Activated naive CD4-positive, alpha-beta T cell treated with anti-CD3 and anti-CD28 coated beads for 36 hours (primary cell): ENCODE results near the gene SFXN5. TPM values are rescaled to one million over a fixed set of nuclear protein-coding genes. Genes with fewer than 3 reads are reported as not detected.

Experiments
- CTCF ChIA-PET: fragments of 350-600 bp; sonication (Branson Sonifier 250); formaldehyde crosslinking; loops from one replicate; lab custom pipeline; 2021; ENCODE audit warnings: antibody characterized with exemption; lab: Charles Lee
- DNase-seq: peaks from one replicate; pipeline ENCODE4 v3.0.0-alpha.2; 2020
- H3K27ac Mint-ChIP-seq: one replicate; pipeline ENCODE4 v1.8.0; 2021; ENCODE audit warnings: mild to moderate bottlenecking, mixed read lengths
- H3K27me3 Mint-ChIP-seq: one replicate; pipeline ENCODE4 v1.8.0; 2021; ENCODE audit warnings: low read depth, mixed read lengths
- H3K36me3 Mint-ChIP-seq: one replicate; pipeline ENCODE4 v1.8.0; 2021; ENCODE audit warnings: low read depth, mixed read lengths
- H3K4me1 Mint-ChIP-seq: one replicate; pipeline ENCODE4 v1.8.0; 2021; ENCODE audit warnings: low read depth, mixed read lengths
- H3K4me3 Mint-ChIP-seq: one replicate; pipeline ENCODE4 v1.8.0; 2021; ENCODE audit warnings: mild to moderate bottlenecking, moderate library complexity, mixed read lengths
- H3K9me3 Mint-ChIP-seq: one replicate; pipeline ENCODE4 v1.8.0; 2021; ENCODE audit warnings: mixed read lengths
- intact Hi-C: fragments of 100-400 bp; cut with micrococcal nuclease; formaldehyde crosslinking; loops from one replicate; pipeline ENCODE4 v1.15.1; 2023
- total RNA-seq, 2 experiments: library from RNA; stranded (reverse); gene quantifications; one replicate each; pipeline ENCODE4 v1.2.3, GENCODE V29; 2021

Gene SFXN5
- total RNA-seq, 2 experiments from 2014 or later, result 5.3 to 6.8 TPM

DNA sequence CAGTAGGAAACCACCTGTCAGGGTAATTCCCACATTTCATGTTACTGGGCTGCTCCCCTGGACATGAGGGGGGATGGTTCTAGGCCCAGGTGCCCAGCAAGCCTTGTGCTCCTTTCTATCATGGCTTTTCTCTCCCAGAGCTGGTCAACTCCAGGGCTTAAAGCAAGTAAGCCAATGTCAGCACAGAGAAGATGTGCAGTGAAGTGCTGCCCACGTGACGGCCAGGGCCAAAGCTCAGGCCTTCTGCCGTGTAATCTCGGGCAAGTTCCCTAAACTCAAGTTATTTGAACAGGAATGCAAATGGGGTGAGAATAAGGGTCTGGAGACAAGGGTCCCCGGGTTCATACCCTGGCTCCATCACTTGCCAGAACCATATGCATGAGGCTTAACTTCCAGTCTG is 16.5 kb downstream of the SFXN5 start:
- DNase-seq, result no peak
- no peaks in the 10 kb centered on the region for H3K4me1 Mint-ChIP-seq
- peaks cover 8% of the 10 kb centered on the region for H3K9me3 Mint-ChIP-seq
- peaks cover 14% of the 10 kb centered on the region for H3K36me3 Mint-ChIP-seq
- CTCF ChIA-PET, result interaction anchor here (0.7 kb wide), 1 partner anchor 122 kb away, joined by 3 read pairs; no protein-coding TSS in a partner anchor
- no peak overlapping the region for H3K4me3 Mint-ChIP-seq
- no peak overlapping the region for H3K27ac Mint-ChIP-seq
- no peaks in the 10 kb centered on the region for H3K27me3 Mint-ChIP-seq
- intact Hi-C loops, result no loop called here

DNA sequence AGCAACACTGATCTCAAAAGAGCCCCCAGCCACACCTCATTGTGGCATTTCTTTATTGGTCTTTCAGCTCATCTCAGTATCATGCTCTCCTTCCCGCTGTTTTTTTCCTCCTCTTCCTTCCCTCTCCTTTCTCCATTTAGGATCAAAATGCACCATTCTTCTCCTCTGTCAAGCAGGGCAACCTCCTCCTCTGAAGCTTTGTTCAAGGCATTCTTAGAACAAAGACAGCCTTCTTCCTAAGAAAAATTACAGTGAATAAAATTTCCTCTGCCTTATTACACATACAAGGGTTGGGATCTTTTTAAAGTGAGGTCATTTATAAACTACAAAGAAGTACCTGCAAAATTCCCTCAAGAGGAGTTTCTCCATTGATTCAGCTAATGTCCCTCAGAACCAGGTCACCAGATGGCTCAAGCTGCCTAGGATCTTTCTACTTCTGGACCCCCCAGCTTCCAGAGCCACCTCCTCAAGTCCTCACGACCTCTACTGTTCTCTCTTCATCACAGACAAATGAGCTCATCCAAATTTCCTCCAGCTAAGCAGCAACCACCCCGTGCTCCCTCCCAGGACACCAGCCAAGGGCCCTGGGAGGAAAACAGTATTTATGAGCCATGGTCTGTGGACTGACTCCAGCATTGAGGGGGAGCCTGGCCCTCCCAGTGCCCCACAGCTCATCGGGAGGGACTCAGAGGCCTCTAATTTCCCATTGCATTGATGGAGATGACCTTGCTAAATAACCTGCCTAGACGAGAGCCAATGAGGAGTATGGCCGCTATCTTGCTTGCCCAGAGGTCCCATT is 18.0 kb downstream of the SFXN5 start:
- Mint-ChIP-seq H3K27ac (no peak overlapping the region), H3K4me3 (no peak overlapping the region), H3K27me3 (no peaks in the 10 kb centered on the region), H3K36me3 (peaks cover 14% of the 10 kb centered on the region), H3K4me1 (no peaks in the 10 kb centered on the region), H3K9me3 (peaks cover 8% of the 10 kb centered on the region)
- intact Hi-C loops, result no loop called here
- no peak for DNase-seq
- CTCF ChIA-PET, result interaction anchor here (0.5 to 0.6 kb wide), 2 partner anchors 167 to 1460 kb away, joined by 3 to 4 read pairs; no protein-coding TSS in a partner anchor

DNA sequence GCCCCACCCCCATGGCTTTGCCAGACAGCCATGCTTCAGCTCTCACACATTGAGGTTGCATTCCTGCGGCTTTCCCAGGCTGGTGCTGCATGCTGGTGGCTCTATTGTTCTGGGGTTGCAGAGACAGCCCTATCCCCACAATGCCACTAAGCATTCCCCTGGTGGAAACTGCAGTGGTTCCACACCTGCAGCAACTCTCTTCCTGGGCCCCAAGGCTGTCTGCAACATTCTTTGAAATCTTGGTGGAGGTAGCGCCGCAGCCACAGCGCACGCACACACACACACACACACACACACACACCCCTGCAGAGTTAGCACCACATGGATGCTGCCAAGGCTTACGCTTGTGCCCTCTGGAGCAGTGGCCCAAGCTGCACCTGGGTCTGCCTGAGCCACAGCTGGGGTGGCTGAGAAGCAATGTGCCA is 21.4 kb downstream of the SFXN5 start:
- no peak overlapping the region for H3K27ac Mint-ChIP-seq
- CTCF ChIA-PET, result no interaction called here
- H3K9me3 Mint-ChIP-seq, result no peaks in the 10 kb centered on the region
- no peaks in the 10 kb centered on the region for H3K36me3 Mint-ChIP-seq
- intact Hi-C loops, result no loop called here
- no peak for DNase-seq
- no peaks in the 10 kb centered on the region for H3K27me3 Mint-ChIP-seq
- no peaks in the 10 kb centered on the region for H3K4me1 Mint-ChIP-seq
- H3K4me3 Mint-ChIP-seq, result no peak overlapping the region

DNA sequence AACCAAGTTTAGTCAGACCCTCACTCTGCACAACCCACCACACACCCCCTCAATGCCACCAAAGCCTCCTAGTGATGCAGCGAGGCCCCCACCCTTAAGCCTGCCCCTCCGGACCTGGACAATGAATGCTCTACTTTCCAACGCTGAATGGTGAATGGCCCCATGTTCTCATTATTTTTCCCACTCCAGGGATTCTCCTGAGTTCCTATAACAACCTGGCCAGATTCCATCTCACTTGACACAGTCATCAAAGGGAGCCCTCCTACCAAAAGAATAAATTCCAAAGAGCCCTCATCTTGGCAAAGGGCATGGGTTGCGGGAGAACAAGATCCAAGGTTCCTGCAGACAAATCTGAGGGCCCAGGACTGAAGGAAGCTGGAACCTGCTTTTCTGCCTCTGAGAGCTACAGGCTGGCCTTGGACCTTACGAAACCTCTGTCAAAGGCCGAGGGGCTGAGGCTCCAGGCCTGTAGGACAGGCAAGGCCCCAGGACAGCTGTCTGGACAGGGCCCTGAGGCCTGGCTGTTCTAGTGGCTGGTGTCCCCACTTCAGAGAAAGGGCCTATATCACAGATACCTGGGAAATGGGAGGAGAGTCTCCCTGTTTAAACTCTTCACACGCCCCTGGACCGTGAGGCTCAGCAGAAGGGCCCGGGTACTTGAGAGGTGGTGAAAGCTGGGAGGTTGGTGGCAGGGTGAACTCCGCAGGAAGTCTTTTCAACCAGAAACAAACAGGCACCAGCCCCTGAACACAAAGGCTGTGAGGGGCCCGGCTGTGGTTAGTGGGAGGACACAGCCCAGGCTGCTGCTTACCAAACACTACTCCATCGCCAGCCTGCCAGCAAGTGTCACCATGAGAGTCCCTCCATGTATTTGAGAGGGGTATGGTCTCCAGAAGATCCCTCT is 27.3 kb downstream of the SFXN5 start:
- DNase-seq, result no peak
- intact Hi-C loops, result no loop called here
- CTCF ChIA-PET, result interaction anchor here (1.2 kb wide), 1 partner anchor 41 kb away, joined by 4 read pairs; no protein-coding TSS in a partner anchor
- no peak overlapping the region for H3K4me3 Mint-ChIP-seq
- H3K27ac Mint-ChIP-seq, result no peak overlapping the region
- H3K4me1 Mint-ChIP-seq, result no peaks in the 10 kb centered on the region
- no peaks in the 10 kb centered on the region for H3K36me3 Mint-ChIP-seq
- no peaks in the 10 kb centered on the region for H3K27me3 Mint-ChIP-seq
- H3K9me3 Mint-ChIP-seq, result no peaks in the 10 kb centered on the region

DNA sequence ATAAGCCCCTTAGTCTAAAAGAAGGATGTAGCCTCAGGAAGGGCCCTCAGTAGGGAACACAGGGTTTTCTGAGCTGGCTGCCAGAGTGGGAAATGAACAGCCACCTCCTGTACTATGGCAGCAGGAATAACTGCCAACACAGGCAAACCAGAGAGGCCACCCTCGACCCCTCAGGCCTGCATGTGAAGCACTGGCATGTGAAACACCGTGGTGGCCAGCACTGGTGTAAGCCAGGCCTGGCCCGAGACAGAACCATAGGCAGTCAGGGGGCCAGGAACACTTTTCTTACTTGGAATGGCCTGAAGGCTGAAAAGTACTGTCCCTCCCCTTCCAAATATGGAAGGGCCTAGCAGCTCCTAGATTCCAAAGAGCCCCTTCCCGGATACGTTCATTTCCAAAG is 28.2 kb downstream of the SFXN5 start:
- intact Hi-C loops, result no loop called here
- H3K36me3 Mint-ChIP-seq, result no peaks in the 10 kb centered on the region
- CTCF ChIA-PET, result interaction anchor here (1.2 kb wide), 1 partner anchor 42 kb away, joined by 4 read pairs; no protein-coding TSS in a partner anchor
- no peaks in the 10 kb centered on the region for H3K4me1 Mint-ChIP-seq
- H3K27me3 Mint-ChIP-seq, result no peaks in the 10 kb centered on the region
- H3K4me3 Mint-ChIP-seq, result no peak overlapping the region
- no peak overlapping the region for H3K27ac Mint-ChIP-seq
- no peak for DNase-seq
- no peaks in the 10 kb centered on the region for H3K9me3 Mint-ChIP-seq

DNA sequence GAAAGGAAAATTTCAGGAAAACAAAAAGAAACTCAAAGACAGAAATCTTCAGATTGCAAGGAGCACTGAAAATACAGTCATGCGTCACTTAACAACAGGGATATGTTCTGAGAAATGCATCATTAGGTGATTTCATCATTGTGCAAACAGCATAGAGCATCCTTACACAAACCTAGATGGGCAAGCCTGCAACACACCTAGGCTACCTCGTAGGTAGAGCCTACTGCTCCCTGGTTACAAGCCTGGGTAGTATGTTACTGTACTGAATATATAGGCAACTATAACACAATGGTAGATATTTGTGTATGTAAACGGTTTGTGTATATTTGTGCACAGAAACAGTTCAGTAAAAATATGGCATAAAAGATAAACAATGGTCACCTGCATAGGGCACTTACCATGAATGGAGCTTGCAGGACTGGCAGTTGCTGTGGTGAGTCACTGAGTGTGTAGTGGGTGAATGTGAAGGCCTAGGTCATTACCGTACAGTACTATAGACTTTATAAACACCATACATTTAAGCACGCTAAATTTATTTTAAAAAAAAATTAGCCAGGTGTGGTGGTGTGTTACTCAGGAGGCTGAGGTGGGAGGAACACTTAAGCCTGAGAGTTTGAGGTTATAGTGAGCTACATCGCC is 33.4 kb downstream of the SFXN5 start:
- Mint-ChIP-seq H3K27me3 (no peaks in the 10 kb centered on the region), H3K4me1 (no peaks in the 10 kb centered on the region), H3K9me3 (no peaks in the 10 kb centered on the region), H3K27ac (no peak overlapping the region), H3K4me3 (no peak overlapping the region), H3K36me3 (no peaks in the 10 kb centered on the region)
- intact Hi-C loops, result no loop called here
- no peak for DNase-seq
- CTCF ChIA-PET, result no interaction called here

DNA sequence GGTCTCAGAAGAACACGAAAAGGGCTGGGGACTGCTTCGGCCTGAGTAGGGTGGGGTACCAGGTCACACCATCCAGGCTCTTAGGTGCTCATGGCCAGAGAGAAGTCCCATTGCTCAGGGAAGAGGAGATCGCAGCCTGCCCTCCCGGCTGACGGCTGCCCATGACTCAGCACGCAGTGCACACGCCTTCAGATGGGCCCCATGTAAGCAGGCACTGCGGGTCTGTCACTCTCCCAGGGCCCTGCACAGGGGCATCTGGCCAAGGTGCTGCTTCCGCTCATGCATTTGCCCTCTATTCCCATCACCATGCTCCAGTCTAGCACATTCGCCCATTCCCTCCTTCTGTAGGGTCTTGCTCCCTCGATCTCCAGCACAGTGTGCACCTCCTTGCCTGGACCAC is 34.7 kb downstream of the SFXN5 start:
- H3K4me3 Mint-ChIP-seq, result no peak overlapping the region
- H3K4me1 Mint-ChIP-seq, result no peaks in the 10 kb centered on the region
- no peaks in the 10 kb centered on the region for H3K36me3 Mint-ChIP-seq
- H3K27me3 Mint-ChIP-seq, result no peaks in the 10 kb centered on the region
- DNase-seq, result no peak
- no peak overlapping the region for H3K27ac Mint-ChIP-seq
- H3K9me3 Mint-ChIP-seq, result no peaks in the 10 kb centered on the region
- intact Hi-C loops, result no loop called here
- CTCF ChIA-PET, result no interaction called here

DNA sequence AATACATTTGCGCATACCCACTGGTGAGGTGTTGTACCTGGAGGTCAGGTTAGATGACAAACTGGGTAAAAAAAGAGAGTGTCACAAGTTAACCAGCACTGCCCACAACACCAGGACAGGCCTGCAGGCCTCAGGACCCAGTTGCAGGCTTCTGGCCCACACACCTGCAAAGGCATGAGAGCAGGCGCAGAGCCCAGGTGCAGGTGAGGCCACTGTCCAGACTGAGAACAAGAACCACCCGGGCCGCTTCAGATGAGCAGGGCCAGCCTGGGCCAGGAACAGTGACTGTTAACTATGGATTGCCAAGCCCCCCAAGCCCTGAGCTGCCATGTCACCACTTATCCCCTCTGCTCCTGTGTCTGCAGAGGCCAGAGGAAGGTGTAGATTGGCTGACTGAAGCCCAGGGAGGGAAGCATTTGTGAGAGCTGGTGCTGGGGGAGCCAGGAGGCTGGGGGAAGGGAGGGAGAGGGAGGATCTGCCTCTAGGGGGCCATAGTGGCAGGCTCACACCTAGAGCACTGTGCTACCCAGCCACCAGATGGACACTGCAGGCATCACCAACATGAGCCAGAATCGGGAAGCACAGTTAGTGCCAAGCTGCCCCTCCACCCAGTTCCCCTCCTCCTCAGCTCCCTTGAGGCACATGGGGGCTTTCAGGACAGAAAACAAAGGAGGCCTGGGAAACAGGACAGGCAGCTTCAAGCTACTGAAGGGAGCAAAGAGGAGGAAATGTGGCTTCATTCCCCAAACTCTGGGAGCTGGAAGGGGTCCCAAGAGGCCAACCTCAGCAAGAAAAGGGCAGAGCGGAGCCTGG is 35.4 kb downstream of the SFXN5 start:
- no peak overlapping the region for H3K27ac Mint-ChIP-seq
- no peak for DNase-seq
- H3K4me3 Mint-ChIP-seq, result no peak overlapping the region
- no peaks in the 10 kb centered on the region for H3K36me3 Mint-ChIP-seq
- CTCF ChIA-PET, result interaction anchor here (0.8 kb wide), 1 partner anchor 29 kb away, joined by 3 read pairs; no protein-coding TSS in a partner anchor
- H3K9me3 Mint-ChIP-seq, result no peaks in the 10 kb centered on the region
- H3K4me1 Mint-ChIP-seq, result no peaks in the 10 kb centered on the region
- intact Hi-C loops, result no loop called here
- no peaks in the 10 kb centered on the region for H3K27me3 Mint-ChIP-seq

DNA sequence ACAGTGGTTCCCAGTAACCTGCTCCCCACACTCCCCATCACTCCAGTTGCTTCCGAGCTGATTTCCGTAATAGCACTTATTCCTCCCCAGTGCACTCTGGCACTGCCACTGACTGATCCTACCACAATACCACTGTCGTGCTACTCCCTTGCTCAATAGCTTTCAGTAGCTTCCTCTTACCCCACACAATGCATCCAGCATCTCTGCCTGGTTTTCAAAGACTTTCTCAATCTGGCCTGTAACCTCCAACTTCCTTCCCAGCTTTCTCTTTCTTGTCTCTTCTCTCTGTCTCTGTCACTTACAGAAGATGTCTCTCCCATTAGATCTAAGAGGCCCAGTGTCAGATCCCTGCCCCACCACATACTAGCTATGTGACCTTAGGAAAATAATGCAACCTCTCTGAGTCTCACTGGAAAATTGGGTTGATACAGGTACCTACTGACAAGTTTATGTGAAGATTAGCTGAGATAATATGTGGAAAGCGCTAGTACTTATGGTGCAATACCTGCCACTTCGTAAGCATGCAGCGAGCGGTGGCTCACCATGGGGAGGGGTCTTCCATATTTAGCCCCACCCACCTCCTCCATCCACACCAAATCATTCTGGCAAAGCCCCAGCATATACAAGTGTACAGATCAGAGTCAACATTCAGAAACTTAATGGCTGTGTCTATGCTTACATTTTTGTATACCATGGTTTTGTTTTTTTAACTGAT is 36.7 kb downstream of the SFXN5 start:
- CTCF ChIA-PET, result interaction anchor here (0.6 to 1.4 kb wide), 3 partner anchors 142 to 1030 kb away, joined by 3 to 4 read pairs (median 4); no protein-coding TSS in a partner anchor
- Mint-ChIP-seq H3K4me3 (no peak overlapping the region), H3K4me1 (no peaks in the 10 kb centered on the region), H3K27me3 (no peaks in the 10 kb centered on the region), H3K36me3 (no peaks in the 10 kb centered on the region), H3K9me3 (no peaks in the 10 kb centered on the region), H3K27ac (no peak overlapping the region)
- intact Hi-C loops, result no loop called here
- DNase-seq, result no peak

DNA sequence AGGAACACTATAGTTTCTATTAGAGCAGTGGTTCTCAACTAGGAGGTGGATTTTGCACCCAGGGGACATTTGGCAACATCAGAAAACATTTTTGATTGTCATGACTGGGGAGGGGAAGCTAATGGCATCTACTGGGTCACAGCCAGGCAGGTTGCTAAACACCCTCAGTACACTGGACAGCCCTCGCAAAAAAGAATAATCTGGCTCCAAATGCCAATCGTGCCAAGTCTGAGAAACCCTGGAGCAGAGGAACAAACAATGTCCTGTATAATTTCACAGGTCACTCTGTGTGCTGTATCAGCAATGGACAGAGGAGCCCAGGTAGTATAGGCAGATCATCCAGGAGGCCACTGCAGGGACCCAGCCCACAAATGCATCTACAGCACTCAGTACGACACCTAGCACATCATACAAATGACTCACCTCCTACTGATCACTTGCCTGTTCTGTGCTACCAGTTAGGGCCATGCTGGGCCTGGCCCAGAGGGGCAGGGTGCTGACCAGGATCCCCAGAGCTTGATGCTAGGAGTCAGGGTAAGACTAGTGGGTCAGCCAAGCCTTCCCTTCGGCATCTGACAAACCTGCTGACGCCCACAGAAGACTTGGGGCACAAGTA is 37.6 kb downstream of the SFXN5 start:
- H3K4me1 Mint-ChIP-seq, result no peaks in the 10 kb centered on the region
- H3K36me3 Mint-ChIP-seq, result no peaks in the 10 kb centered on the region
- H3K4me3 Mint-ChIP-seq, result no peak overlapping the region
- CTCF ChIA-PET, result interaction anchor here (1.4 kb wide), 1 partner anchor 143 kb away, joined by 4 read pairs; no protein-coding TSS in a partner anchor
- H3K27me3 Mint-ChIP-seq, result no peaks in the 10 kb centered on the region
- H3K9me3 Mint-ChIP-seq, result no peaks in the 10 kb centered on the region
- no peak for DNase-seq
- H3K27ac Mint-ChIP-seq, result no peak overlapping the region
- intact Hi-C loops, result no loop called here
